Endothelial cell of hepatic sinusoid (primary cell): ENCODE data around the gene KCNC2.
"Not testable (repeated sequence)": the region's sequence is repeated elsewhere in the genome, so short reads cannot be mapped to it uniquely, and the experiment has no call there.

ENCODE experiments used
- in situ Hi-C: cut with HindIII; loops from 2 replicates; pipeline ENCODE4 v1.10.0; 2017; ENCODE audit warnings: low sequenced_read_pairs

Gene KCNC2

DNA sequence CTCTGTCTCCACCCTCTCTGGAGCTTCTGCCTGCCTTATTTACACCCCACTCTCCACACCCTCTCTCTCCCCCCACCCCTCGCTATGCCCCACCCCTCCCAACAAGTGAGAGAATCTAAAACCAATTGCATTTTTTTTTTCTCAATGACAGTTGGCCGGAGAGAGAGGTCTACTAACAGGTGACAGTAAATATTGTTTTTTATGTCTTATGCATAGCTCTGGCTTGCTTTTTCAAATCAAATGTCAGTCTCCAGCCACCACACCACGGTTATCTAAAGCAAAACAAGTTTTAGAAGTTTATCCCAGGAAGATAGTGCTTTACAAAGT, at the start of gene KCNC2:
KCNC2 (minus strand) TSS at position 28 of the 327 bp plus-strand sequence.
- in situ Hi-C loops: no loop called here

DNA sequence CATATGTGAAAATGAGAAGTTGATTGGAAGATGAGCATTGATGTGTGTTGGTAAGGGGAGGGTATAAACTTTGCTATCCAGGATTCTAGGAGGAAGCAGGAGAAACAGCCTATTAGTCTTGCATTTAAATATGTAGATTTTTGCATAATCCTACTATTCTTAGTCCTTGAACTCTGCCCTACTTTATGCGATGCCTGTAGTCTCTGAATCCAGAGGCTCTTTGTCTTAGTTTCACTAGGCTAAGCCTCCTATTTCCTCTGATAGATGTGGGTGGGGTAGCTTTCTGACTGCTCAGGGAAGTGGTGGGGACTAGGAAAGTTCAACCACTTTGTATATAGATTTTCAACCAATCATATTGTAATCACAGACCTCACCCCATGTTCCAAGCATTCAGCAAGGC, 49.5 kb upstream of the KCNC2 start:
- in situ Hi-C loops: no loop called here

DNA sequence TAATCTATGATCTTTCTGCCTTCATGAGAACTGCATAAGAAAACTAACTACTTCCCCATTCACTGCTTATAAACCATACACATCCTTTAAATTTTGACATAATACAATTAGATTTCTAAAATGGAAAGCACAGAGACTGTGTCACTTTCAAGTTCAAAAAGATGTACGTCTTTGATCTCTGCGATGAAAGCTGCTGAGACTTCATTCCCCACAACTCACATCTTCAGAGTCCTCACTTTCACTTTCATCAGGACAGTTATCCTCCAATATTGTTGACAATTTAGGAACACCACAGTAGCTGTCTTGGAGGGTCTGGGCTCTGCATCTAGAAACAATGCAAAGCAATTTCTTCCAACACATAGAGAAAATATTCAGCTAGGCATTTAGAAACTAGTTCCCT, 47.9 kb upstream of the KCNC2 start:
- in situ Hi-C loops: no loop called here

DNA sequence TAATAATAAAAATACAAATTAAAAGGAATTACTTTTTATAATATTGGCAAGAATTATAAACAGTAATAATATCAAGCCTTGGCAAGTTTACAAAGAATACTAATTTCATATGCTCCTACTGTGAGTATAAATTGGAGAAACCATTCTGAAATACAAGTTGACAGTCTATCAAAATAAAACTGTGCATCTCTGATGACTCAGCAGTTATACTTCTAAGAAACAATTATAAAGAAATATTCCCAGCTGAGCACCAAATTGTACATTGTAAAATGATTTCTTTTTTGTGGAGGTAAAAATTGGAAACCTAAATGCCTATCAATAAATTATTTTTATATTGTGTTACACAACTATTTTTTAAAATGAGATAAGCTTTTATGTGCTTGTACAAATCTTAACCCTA, 35.5 kb upstream of the KCNC2 start:
- in situ Hi-C loops: no loop called here

DNA sequence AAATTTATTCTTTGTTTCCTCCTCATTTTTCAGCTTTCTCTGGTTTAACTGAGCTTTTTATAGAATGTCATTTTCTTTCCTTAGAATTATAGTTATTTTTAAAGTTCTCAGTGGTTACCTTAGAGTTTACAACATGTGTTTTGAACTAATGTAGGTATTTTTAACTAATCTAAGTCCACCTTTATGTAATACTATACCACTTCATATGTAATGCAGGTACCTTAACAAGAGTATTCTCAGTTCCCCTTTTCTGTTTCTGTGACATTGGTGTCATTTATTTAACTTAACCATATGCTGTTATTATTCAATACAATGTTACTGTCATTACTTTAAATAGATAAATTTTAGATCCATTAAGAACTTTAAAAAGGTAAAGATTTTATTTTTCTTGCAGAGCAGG, 30.3 kb upstream of the KCNC2 start:
- in situ Hi-C loops: no loop called here

DNA sequence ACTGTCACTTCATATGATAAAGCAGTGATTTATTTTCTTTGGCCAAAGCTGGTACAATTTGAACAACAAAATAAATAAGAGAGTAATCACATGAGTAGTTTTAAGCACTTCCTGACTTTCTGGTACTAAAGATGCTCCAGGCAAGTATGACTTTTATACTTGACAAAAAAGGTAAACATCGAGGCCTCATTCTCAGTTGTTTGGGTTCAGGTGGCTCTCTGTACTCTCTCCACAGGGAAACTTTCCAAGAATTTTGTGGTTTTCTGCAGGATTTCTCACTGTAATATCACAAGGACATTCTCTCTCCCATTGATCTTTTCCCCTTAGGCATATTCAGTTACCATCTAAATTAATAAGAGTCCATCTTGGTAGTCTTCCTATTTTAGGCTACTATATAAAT, 26.6 kb upstream of the KCNC2 start:
- in situ Hi-C loops: no loop called here

DNA sequence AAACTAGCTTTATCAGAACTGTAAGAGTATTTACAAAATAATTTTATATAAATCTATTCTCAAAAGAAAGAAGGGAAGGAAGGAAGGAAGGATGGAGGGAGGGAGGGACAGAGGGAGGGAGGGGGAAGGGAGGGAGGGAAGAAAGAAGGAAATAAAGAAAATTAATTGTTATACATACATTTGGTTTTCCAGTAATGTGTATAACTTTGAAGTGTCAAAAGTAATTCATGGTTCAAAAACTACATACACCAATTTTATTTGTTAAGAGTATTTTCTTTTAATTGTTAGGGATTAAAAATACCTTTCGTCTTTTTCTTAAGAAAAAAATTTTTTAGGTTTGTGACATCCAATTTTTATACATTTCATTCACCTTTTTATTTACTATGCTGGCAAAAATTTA, 17.5 kb upstream of the KCNC2 start:
- in situ Hi-C loops: no loop called here

DNA sequence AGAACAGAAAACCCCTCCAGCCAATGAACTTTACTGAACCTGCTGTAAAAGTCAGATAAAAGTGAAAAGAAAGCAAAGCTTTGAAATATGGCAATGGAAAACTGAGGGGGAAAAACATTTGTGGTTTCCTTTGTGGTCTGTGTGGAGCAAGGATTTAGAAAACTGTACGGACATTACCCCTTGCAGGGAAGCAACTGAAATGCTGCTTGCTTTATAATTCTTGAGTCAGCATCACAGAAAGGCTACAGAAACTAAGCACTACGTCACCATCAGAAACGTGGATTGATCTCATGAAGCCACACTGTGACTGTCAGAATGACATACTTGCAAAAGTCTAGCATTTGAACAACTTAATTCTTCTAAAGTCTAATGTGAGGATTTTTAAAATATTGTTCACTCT, 2.4 kb upstream of the KCNC2 start:
- in situ Hi-C loops: no loop called here

DNA sequence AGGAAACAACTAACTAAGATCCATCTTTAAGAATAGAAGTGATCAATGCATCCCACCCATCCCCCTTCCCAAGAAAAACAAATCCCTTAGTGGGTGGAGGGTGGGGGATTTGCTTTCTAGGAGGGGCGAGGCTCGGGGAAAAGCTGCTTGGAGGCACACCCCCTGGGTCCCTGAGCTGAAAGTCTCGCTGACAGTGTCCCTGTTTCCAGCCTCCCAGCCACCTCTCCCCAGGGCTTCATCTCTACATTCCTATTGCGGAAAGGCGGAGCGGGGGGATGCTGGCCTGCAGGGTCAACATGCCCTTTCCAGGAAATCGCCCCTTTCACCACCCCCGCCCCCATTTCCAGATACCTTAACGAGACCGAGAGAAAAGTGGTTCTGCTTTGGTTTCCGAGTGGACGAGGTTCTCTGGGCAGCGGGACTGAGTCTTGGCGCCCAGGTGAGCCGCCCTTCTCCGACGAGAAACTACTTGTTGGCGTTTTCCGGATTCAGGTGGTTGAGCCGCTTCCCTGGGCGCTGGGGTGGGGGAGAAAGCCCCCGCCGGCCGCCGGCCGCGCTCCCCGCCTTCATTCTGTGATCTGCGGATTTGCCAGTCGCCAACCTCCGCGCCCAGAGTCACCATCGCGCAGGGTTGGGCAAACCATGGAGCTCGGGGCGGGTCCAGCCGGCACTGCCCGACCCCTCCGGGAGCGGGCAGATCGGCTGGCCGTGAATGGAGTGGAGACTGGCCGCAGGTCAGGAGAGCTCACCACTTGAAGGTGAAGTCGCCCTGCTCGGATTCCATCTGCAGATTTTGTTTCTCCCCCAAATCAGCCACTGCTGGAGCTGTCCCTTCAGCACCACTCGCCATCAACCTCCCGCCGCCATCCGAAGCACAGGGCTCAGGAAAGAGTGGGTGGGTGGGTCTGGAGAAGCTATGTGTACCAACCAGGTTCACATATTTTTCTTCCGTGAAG, 505 bp downstream of the KCNC2 start:
- in situ Hi-C loops: no loop called here

DNA sequence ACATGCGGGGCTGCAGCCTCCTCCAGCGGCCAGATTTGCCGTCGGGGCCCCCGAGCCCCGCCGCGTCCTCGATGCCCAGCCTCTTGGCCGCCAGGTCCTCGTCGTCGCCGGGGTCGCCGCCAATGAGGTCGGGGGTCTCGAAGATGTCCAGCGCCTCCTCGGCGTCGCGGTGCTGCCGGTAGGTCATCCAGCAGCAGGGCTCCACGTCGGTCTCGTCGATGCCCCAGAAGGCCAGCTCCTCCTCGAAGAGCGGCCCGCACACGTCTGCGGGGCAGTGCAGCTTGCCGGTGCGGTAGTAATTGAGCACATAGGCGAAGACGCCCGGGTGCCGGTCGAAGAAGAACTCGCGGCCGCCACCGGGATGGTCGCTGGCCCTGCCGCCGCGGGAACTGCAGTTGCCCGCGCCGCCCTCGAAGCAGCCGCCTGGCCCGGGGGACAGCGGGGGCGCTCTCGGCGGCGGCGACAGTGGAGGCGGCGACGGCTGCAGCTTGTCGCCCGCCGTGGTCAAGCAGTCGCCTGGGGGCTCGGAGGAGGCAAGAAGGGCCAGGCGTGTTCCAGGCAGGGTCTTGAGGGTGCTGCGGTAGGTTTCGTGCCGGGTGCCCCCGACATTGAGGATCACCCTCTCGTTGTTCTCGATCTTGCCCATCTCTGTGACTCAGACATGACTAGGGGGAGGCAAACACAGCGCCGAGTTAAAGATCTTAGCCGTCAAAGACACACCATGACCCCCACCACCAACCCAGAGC, 2.1 kb downstream of the KCNC2 start:
- in situ Hi-C loops: no loop called here

DNA sequence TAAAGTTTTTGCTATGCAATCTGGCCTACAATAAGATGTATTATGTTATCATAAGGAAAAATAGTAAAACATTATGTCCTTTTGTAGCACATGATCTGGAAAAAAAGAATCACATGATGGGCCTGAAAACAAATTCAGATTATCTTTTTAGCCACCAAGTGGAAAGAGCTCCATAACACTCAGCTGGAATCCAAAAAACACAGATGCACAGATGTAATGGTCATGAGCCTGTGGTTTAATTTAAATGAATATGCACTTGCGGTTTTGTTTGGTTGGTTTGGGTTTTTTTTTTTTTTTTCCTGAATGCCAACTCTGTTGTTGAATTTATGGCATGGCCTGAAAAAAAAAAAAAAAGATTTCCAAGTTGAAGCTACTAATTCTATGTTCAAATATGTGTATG, 4.1 kb downstream of the KCNC2 start:
- in situ Hi-C loops: no loop called here

DNA sequence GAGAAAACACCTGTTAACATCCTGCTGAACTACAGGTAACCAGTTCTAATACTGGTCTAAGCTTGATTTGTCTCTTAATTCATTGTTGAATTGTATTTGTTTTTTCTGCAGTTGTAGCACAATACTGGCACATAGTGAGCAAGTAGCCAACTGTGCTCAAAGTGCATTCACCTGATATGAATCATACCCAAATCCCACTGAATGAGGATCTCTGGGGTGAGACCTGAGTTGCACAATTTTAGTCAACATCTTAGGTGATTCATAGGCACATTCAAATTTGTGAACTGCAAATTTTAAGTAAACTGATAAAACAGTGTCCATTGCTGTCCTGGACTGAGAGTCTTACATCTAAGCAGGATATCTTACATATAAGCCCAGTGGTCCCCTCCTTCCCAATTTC, 12.8 kb downstream of the KCNC2 start:
- in situ Hi-C loops: no loop called here

DNA sequence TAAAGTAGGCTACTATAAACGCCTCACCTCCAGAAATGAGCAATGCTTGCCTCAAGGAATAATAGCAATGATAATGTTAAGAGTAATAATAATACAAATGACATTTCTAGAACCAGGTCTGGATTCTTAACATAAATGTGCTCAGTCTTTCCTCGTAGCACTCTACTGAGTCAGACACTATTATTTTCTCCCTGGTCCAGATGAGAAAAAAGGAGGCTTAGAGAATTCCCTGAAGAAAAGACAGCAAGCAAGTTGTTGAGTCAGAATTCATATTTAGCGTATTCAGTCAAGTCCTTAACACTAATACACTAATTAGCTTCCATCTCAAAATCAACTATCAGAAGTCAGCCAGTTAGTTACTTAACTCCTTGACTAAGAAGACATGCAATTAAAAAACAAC, 13.2 kb downstream of the KCNC2 start:
- in situ Hi-C loops: no loop called here

DNA sequence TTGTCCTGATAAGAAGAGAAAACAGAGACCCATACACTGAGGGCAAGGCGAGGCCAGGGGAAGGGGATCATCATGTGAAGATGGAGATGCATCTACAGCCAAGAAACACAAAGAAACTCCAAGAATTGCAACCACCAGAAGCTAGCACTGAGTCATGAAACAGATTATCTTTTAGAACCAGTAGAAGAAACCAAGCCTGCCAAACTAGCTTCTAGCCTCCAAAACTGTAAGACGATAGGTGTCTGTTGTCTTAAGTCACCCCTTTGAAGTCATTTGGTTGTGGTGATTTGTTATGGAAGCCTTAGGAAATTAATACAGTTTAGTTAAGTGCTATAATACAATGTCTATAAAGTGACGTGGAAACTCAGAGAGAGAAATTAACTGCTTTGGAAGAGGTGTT, 15.4 kb downstream of the KCNC2 start:
- in situ Hi-C loops: no loop called here

DNA sequence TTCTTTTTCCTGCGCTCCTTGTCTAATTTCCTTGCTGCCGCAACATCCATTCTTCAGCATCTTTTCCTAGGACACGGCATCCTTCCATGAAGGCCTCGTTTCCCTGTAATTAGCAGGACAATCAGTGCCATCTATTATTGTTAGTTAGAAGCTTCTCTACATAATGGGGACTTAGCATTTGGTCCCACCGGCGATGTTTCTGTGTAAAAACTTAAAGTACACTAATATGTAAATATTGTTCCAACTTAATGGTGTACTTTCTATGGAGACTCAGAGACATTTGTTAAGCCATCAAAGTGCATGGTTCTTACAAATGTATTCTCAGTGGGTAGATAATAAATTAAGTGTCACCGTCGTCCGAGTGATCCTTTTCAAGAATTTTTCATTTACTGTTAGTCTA, 17.4 kb downstream of the KCNC2 start:
- in situ Hi-C loops: no loop called here

DNA sequence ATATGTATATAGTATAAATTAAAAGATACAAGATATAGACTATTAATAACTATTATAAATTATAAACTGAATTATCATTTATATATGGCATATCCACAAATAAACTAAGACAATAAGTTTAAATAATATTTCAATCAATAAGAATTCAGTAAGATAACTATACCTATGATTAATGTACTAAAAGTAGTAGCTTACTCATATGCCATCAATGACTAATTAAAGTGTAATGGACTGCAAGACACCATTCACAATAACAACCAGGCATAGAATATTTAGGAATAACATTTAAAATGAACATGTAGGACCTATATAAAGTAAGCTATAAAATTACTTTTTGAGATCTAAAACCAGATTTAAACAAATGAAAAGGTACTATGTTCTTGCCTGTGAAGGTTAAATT, 18.8 kb downstream of the KCNC2 start:
- in situ Hi-C loops: no loop called here

DNA sequence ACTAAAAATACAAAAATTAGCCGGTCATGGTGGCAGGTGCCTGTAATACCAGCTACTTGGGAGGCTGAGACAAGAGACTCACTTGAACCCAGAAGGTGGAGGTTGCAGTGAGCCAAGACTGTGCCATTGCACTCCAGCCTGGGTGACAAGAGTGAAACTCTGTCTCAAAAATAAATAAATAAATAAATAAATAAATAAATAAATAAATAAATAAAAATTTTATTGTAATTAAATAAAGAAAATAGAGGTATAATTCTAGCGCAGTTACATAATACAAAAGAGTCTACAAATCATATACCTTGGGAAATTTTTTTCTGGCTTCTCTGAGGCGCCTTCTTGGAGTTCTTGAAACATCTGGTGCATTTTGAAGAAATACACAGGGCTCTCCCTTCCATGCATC, 23.8 kb downstream of the KCNC2 start:
- in situ Hi-C loops: not testable (repeated sequence)

DNA sequence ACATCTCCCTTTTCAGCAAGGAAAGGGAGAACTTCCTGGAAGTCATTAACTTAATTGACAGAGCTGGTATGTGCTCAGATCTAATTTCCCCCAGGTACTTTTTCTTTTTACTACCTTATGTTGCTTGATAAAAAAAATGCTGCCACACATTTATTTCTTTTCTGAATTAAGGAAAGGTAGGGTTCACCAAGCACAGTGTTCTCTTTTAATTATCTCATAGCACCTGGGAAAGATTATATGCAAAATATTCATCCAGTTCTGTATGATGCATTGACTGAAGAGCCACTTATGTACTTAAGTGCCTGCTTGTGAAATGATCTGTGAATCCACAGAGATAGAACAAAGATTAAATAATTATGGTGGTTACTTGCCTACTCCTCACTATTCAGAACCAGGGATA, 25.1 kb downstream of the KCNC2 start:
- in situ Hi-C loops: no loop called here

DNA sequence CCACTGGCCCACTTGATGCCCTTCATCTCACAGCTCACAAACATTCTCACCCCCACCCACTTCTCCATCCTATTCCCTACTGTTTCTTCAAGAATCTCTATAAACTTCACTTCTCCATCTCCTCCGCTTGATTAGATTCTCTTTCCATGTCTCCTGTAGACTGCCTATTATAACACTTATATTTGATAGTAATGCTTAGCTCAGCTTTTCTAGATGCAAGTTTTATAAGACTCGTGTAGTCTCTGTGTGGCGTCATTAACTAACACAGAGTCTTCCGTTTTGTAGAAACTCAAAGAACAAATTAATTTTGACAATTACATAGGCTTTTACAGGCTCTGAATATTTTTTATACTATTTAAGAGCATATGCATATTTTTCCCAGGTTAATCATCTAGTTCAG, 25.7 kb downstream of the KCNC2 start:
- in situ Hi-C loops: no loop called here

DNA sequence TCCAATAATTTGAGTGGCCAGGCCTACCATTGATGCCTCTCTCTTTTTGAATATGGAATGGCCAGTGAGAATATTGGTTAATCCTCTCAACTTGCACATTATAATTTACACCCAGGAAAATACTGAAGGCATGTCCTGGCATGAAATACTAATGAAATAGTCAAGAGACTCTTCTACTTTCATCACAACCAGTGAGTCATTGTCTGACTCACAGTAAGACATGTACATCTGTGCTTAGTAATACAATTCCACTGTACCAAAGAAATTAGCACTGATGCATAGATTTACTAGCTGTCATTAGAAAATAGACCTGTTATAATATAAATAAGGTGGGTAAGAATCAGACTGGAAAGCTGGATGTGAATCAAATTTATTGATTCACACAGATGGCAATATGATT, 31.6 kb downstream of the KCNC2 start:
- in situ Hi-C loops: no loop called here

DNA sequence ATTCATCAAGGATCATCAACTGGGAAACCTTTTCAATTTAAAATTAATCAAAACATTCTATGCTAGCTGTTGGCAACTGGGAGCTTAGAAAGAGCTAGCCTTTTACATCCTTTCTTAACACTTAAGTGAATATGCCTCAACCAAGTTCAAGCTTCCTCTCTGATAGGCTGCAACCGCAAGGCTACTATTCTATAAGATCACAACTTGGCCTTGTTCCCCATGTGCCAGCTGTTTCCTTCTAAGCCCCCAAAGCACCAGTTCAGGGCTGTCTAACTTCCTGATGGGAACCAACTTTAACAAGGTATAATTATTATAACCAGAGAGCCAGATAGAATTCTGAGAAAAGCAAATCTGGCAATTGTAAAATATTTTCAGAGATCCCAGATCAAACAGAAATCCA, 37.0 kb downstream of the KCNC2 start:
- in situ Hi-C loops: loop anchor here (5.0 kb wide), 1 partner anchor 55 kb away; no protein-coding TSS in a partner anchor

DNA sequence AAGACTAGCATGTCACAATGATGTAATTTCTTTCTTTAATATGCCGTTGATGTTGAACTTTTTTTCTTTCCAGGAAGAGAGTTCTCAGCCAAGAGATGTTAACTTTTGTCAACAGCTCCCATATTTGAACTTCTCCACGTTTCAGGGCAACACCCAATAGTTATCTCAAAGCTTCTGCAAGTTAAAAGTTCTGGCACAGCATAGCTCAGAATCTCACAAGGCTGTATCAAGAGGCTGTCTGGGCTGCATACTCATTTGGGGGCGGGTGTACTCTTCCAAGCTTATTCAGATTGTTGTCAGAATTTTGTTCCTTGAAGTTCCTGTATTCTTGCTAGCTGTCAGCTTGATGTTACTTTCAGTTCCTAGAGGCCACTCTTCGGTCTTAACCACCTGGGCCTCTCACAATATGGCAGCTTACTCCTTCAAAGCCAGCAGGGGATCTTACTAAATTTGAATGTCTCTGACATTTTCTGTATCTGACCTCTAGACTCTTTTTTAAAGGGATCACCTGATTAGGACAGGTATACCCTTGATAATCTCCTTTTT, 38.9 kb downstream of the KCNC2 start:
- in situ Hi-C loops: loop anchor here (5.0 kb wide), 1 partner anchor 53 kb away; no protein-coding TSS in a partner anchor
